Breast epithelium (tissue), 3 donors: ENCODE results near the gene SLC22A14.

Experiments
- CTCF ChIP-seq, 3 donors: fragments of 450-650 bp; IDR thresholded peaks; one replicate each; pipeline ENCODE4 v1.5.1; 2016 to 2017; ENCODE audit warnings: antibody characterized with exemption in 3 of 3, mild to moderate bottlenecking in 3 of 3, moderate library complexity in 3 of 3
- POLR2A ChIP-seq: fragments of 450-650 bp; IDR thresholded peaks from one replicate; pipeline ENCODE4 v1.6.1; 2016; ENCODE audit warnings: antibody characterized with exemption, mild to moderate bottlenecking, moderate library complexity

- TF ChIP-seq CTCF (IDR thresholded peaks at IDR 0.05) = no peak
- TF ChIP-seq POLR2A = no peak
Observed at GRCh38 chr3:38332201-38332600, 50.1 kb downstream of the SLC22A14 start.
